Measurements from ENCODE around the gene PAPPA.

DNA sequence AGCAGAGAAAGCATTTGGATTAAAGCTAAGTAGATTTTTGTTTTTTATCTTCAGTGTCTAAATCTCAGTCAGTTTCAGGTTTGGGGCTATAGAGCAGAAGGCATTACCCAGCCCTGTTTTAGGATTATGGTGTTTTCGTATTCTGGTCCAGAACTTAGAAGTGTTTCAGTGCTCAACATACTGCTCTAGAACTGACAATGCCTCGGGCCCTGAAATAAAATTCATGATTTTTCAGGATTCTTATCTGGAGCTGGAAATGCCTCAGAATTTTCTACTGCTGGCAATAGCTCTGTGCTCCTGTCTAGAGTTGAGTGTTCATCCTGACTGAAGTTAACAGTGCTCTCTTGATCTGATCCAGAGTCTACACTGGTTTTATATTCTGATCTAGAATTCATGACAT is 163.9 kb downstream of the PAPPA start:
- TF ChIP-seq CTCF (conservative IDR thresholded peaks at IDR 0.05; ENCODE audit: low read length) (no peak), EZH2phosphoT487 (IDR thresholded peaks at IDR 0.05; ENCODE audit: borderline replicate concordance, low read depth, low read length) (no peak)
